Vagina (tissue), 2 donors: ENCODE data around the gene MRNIP.
A peak's percentile ranks its signal among the peaks of the same experiment; 100 is the strongest.

ENCODE experiments used
- CTCF ChIP-seq, 3 experiments: fragments of 450-650 bp in 2 of 3; fragments of 200-600 bp in 1 of 3; sonication (generic) in 1 of 3; IDR thresholded peaks; one replicate each; pipeline ENCODE4 v1.5.1; 2017 to 2019; ENCODE audit warnings: antibody characterized with exemption in 3 of 3, mild to moderate bottlenecking in 2 of 3, moderate library complexity in 2 of 3
- POLR2AphosphoS5 ChIP-seq, 2 donors: sonication (generic); formaldehyde crosslinking; IDR thresholded peaks; one replicate each; pipeline ENCODE4 v1.9.0; 2017; ENCODE audit warnings: antibody characterized with exemption in 2 of 2, mild to moderate bottlenecking in 2 of 2, low read depth in 1 of 2; ENCODE audit not compliant: insufficient read depth in 1 of 2

GRCh38 chr5:179801304-179802206 lies 57.1 kb downstream of the MRNIP start:
- TF ChIP-seq POLR2AphosphoS5 (IDR thresholded peaks at IDR 0.05; ENCODE audit: insufficient read depth in 1 of 2, low read depth in 1 of 2) (no peak), CTCF (IDR thresholded peaks at IDR 0.05) (peak; percentile 36 to 70 (median 51))
